WTC11 (cell line): ENCODE results near the gene PAK6. TPM values are rescaled to one million over a fixed set of nuclear protein-coding genes. Genes with fewer than 3 reads are reported as not detected.

Experiments used
- ATAC-seq: fragments of 200-7000 bp; cut with Tn5 transposase; 2 replicates; pipeline ENCODE4 v1.10.0; 2021; ENCODE audit warnings: mild to moderate bottlenecking, moderate library complexity
- CTCF ChIA-PET: fragments of 300-600 bp; sonication (Branson Sonifier 250); formaldehyde crosslinking; loops from one replicate; lab custom pipeline; 2021; ENCODE audit warnings: antibody characterized with exemption; lab: Charles Lee
- POLR2A ChIA-PET: fragments of 350-600 bp; sonication (Branson Sonifier 250); formaldehyde crosslinking; loops from one replicate; lab custom pipeline; 2021; ENCODE audit warnings: antibody characterized with exemption; lab: Charles Lee
- DNase-seq: peaks from one replicate; pipeline ENCODE4 v3.0.0; 2021; ENCODE audit warnings: low spot score
- H3K27ac Mint-ChIP-seq: 2 replicates; pipeline ENCODE4 v1.8.0; 2021; ENCODE audit warnings: mixed read lengths
- H3K27me3 Mint-ChIP-seq: 2 replicates; pipeline ENCODE4 v1.8.0; 2021; ENCODE audit warnings: low read depth, mild to moderate bottlenecking, moderate library complexity, mixed read lengths
- H3K36me3 Mint-ChIP-seq: 2 replicates; pipeline ENCODE4 v1.8.0; 2021; ENCODE audit warnings: mixed read lengths
- H3K4me1 Mint-ChIP-seq: 2 replicates; pipeline ENCODE4 v1.8.0; 2022; ENCODE audit warnings: mixed read lengths
- H3K4me3 Mint-ChIP-seq: 2 replicates; pipeline ENCODE4 v1.8.0; 2021; ENCODE audit warnings: mild to moderate bottlenecking, moderate library complexity, mixed read lengths
- H3K9me3 Mint-ChIP-seq: 2 replicates; pipeline ENCODE4 v1.8.0; 2021; ENCODE audit warnings: mixed read lengths
- AR ChIP-seq: fragments of 250-450 bp; sonication (Bioruptor Pico); IDR thresholded peaks from 2 replicates; pipeline ENCODE4 v1.9.0; 2021; ENCODE audit warnings: mild to moderate bottlenecking
- ATF1 ChIP-seq: sonication (generic); formaldehyde crosslinking; IDR thresholded peaks from 2 replicates; pipeline ENCODE4 v1.8.1; 2023; ENCODE audit warnings: mild to moderate bottlenecking, moderate library complexity, missing genetic modification reagents
- CDX4 ChIP-seq: fragments of 250-450 bp; sonication (Bioruptor Pico); IDR thresholded peaks from 2 replicates; pipeline ENCODE4 v1.9.0; 2021; ENCODE audit warnings: moderate library complexity, mild to moderate bottlenecking, inconsistent platforms, borderline replicate concordance
- EMX1 ChIP-seq: fragments of 250-450 bp; sonication (Bioruptor Pico); IDR thresholded peaks from 2 replicates; pipeline ENCODE4 v1.8.0; 2021; ENCODE audit warnings: mild to moderate bottlenecking
- ETV6 ChIP-seq: sonication (generic); formaldehyde crosslinking; IDR thresholded peaks from 2 replicates; pipeline ENCODE4 v1.8.1; 2022; ENCODE audit warnings: mild to moderate bottlenecking, missing genetic modification reagents
- FOXP1 ChIP-seq: sonication (generic); formaldehyde crosslinking; IDR thresholded peaks from 2 replicates; pipeline ENCODE4 v1.8.0; 2022; ENCODE audit warnings: missing genetic modification reagents, mild to moderate bottlenecking, moderate library complexity, borderline replicate concordance
- HMGXB4 ChIP-seq: sonication (generic); formaldehyde crosslinking; IDR thresholded peaks from 2 replicates; pipeline ENCODE4 v1.8.1; 2023; ENCODE audit warnings: mild to moderate bottlenecking, moderate library complexity, missing genetic modification reagents
- IRF1 ChIP-seq: sonication (generic); formaldehyde crosslinking; IDR thresholded peaks from 2 replicates; pipeline ENCODE4 v1.8.0; 2023; ENCODE audit warnings: missing genetic modification reagents
- JAZF1 ChIP-seq: fragments of 250-450 bp; sonication (Bioruptor Pico); IDR thresholded peaks from 2 replicates; pipeline ENCODE4 v1.9.0; 2021; ENCODE audit warnings: moderate library complexity, mild to moderate bottlenecking, inconsistent platforms
- MAX ChIP-seq: sonication (generic); formaldehyde crosslinking; IDR thresholded peaks from 2 replicates; pipeline ENCODE4 v1.8.0; 2022; ENCODE audit warnings: mild to moderate bottlenecking, missing genetic modification reagents
- MXD4 ChIP-seq: fragments of 250-450 bp; sonication (Bioruptor Pico); IDR thresholded peaks from 2 replicates; pipeline ENCODE4 v1.8.0; 2021; ENCODE audit warnings: mild to moderate bottlenecking, moderate library complexity, borderline replicate concordance
- MYBL2 ChIP-seq: sonication (generic); formaldehyde crosslinking; IDR thresholded peaks from 2 replicates; pipeline ENCODE4 v1.8.1; 2023; ENCODE audit warnings: mild to moderate bottlenecking, moderate library complexity, missing genetic modification reagents
- NR1H2 ChIP-seq: sonication (generic); formaldehyde crosslinking; IDR thresholded peaks from 2 replicates; pipeline ENCODE4 v1.9.0; 2021; ENCODE audit warnings: mild to moderate bottlenecking, moderate library complexity, missing genetic modification reagents
- NR3C1 ChIP-seq: sonication (generic); formaldehyde crosslinking; conservative IDR thresholded peaks from 2 replicates; pipeline ENCODE4 v1.8.1; 2023; ENCODE audit warnings: low read depth, mild to moderate bottlenecking, missing genetic modification reagents
- OVOL2 ChIP-seq: fragments of 250-450 bp; sonication (Bioruptor Pico); IDR thresholded peaks from 2 replicates; pipeline ENCODE4 v1.9.0; 2021; ENCODE audit warnings: mild to moderate bottlenecking, borderline replicate concordance
- PRDM15 ChIP-seq: sonication (generic); formaldehyde crosslinking; IDR thresholded peaks from 2 replicates; pipeline ENCODE4 v1.8.0; 2022; ENCODE audit warnings: missing genetic modification reagents
- RELA ChIP-seq: sonication (generic); formaldehyde crosslinking; IDR thresholded peaks from 2 replicates; pipeline ENCODE4 v1.8.1; 2022; ENCODE audit warnings: missing genetic modification reagents, mild to moderate bottlenecking, borderline replicate concordance
- SMAD3 ChIP-seq: sonication (generic); formaldehyde crosslinking; IDR thresholded peaks from 2 replicates; pipeline ENCODE4 v1.8.0; 2022; ENCODE audit warnings: missing genetic modification reagents, mild to moderate bottlenecking, borderline replicate concordance
- ZNF138 ChIP-seq: sonication (generic); formaldehyde crosslinking; conservative IDR thresholded peaks from 2 replicates; pipeline ENCODE4 v1.8.1; 2022; ENCODE audit warnings: mild to moderate bottlenecking, moderate library complexity, missing genetic modification reagents
- ZNF396 ChIP-seq: fragments of 250-450 bp; sonication (Bioruptor Pico); IDR thresholded peaks from 2 replicates; pipeline ENCODE4 v1.8.0; 2021; ENCODE audit warnings: mild to moderate bottlenecking, moderate library complexity, borderline replicate concordance
- total RNA-seq: library from RNA; stranded (reverse); gene quantifications from 3 replicates; pipeline ENCODE4 v1.2.3, GENCODE V29; 2021

The PAK6 gene
- total RNA-seq, 1 experiment from 2014 or later = 11.7 TPM

- H3K36me3 Mint-ChIP-seq = no peaks in the 10 kb centered on the region
- peaks cover 45% of the 10 kb centered on the region for H3K27me3 Mint-ChIP-seq
- H3K4me1 Mint-ChIP-seq = peaks cover 20% of the 10 kb centered on the region
Observed at GRCh38 chr15:40290545-40290917, 51.7 kb downstream of the PAK6 start.

GRCh38 chr15:40290918-40291574 lies 52.2 kb downstream of the PAK6 start:
- DNase-seq (peak; percentile 69), ATAC-seq (peak; percentile 76)
- peaks cover 42% of the 10 kb centered on the region for H3K27me3 Mint-ChIP-seq
- POLR2A ChIA-PET = interaction anchor here (0.9 to 1.4 kb wide), 5 partner anchors 10 to 130 kb away, joined by 3 to 6 read pairs (median 5); partner anchors contain the start of genes BUB1B and PLCB2
- H3K36me3 Mint-ChIP-seq = no peaks in the 10 kb centered on the region
- peaks cover 18% of the 10 kb centered on the region for H3K4me1 Mint-ChIP-seq
- CTCF ChIA-PET = interaction anchor here (0.6 to 13.0 kb wide), 26 partner anchors 8 to 255 kb away, joined by 3 to 341 read pairs (median 6); partner anchors contain the start of genes ANKRD63, CCDC9B, INAFM2 and PLCB2
- H3K4me3 Mint-ChIP-seq = peak overlapping the region; percentile 56
- no peak overlapping the region for H3K27ac Mint-ChIP-seq
- H3K9me3 Mint-ChIP-seq = no peaks in the 10 kb centered on the region
- TF ChIP-seq EMX1 (CRISPR knock-in tag) (no peak), MXD4 (no peak), AR (no peak), ATF1 (CRISPR knock-in tag) (no peak), ETV6 (CRISPR knock-in tag) (peak; percentile 47; the same call in 1 of the 2 replicates), OVOL2 (CRISPR knock-in tag) (no peak), SMAD3 (CRISPR knock-in tag) (no peak), RELA (peak; percentile 79; the same call in 1 of the 2 replicates), ZNF138 (CRISPR knock-in tag) (0 out of 2 replicates have a peak, but pooled peaks have one; percentile 18), MAX (CRISPR knock-in tag) (peak; percentile 90; the same call in 1 of the 2 replicates), HMGXB4 (CRISPR knock-in tag) (0 out of 2 replicates have a peak, but pooled peaks have one; percentile 58), IRF1 (CRISPR knock-in tag) (peak; percentile 93), CDX4 (no peak), FOXP1 (CRISPR knock-in tag) (peak; percentile 94), NR1H2 (CRISPR knock-in tag) (no peak), MYBL2 (CRISPR knock-in tag) (peak; percentile 79), NR3C1 (CRISPR knock-in tag) (no peak)

More at GRCh38 chr15:40290545-40290917, 51.7 kb downstream of the PAK6 start:
- POLR2A ChIA-PET = interaction anchor here (0.9 to 1.3 kb wide), 3 partner anchors 10 to 17 kb away, joined by 5 to 6 read pairs (median 5); partner anchors contain the start of gene PLCB2
- peak; percentile 8 for ATAC-seq
- TF ChIP-seq ZNF396 = no peak
- no peak for TF ChIP-seq JAZF1
- TF ChIP-seq PRDM15 (CRISPR knock-in tag) = peak; percentile 69
- TF ChIP-seq, all 79 proteins: peak for 1
- H3K4me3 Mint-ChIP-seq = peak overlapping the region; percentile 57
- H3K9me3 Mint-ChIP-seq = no peaks in the 10 kb centered on the region
- no peak for DNase-seq
- no peak overlapping the region for H3K27ac Mint-ChIP-seq
- CTCF ChIA-PET = interaction anchor here (0.6 to 13.0 kb wide), 23 partner anchors 9 to 254 kb away, joined by 3 to 341 read pairs (median 6); partner anchors contain the start of genes CCDC9B, INAFM2 and PLCB2
